ENCODE data around the gene CTNNA3.

CTNNA3 gene

GRCh38 chr10:66680886-66681285, 1015.1 kb downstream of the CTNNA3 start:
- Histone ChIP-seq H3K9me3 (ENCODE audit: control insufficient read depth, low read length) (no peaks in the 10 kb centered on the region), H3K9ac (ENCODE audit: low read length) (no peak overlapping the region), H3K4me3 (ENCODE audit: low read length) (no peak overlapping the region), H3K4me1 (ENCODE audit: control insufficient read depth, insufficient read depth, low read length) (peaks cover 11% of the 10 kb centered on the region), H3K36me3 (ENCODE audit: control insufficient read depth, insufficient read depth, low read length, severe bottlenecking) (no peaks in the 10 kb centered on the region), H3K27me3 (replicated peaks; ENCODE audit: control insufficient read depth, insufficient read depth, low read length) (no peaks in the 10 kb centered on the region)
- DNase-seq (ENCODE audit: low read depth) = peak; percentile 55

- DNase-seq (ENCODE audit: low read depth) = peak; percentile 62
- Histone ChIP-seq H3K36me3 (ENCODE audit: control insufficient read depth, insufficient read depth, low read length, severe bottlenecking) (no peaks in the 10 kb centered on the region), H3K4me3 (ENCODE audit: low read length) (no peak overlapping the region), H3K27me3 (replicated peaks; ENCODE audit: control insufficient read depth, insufficient read depth, low read length) (no peaks in the 10 kb centered on the region), H3K4me1 (ENCODE audit: control insufficient read depth, insufficient read depth, low read length) (peaks cover 11% of the 10 kb centered on the region), H3K9me3 (ENCODE audit: control insufficient read depth, low read length) (no peaks in the 10 kb centered on the region), H3K9ac (ENCODE audit: low read length) (no peak overlapping the region)
Measured at GRCh38 chr10:66678521-66678920, 1017.5 kb downstream of the CTNNA3 start.

GRCh38 chr10:66673071-66673470, 1022.9 kb downstream of the CTNNA3 start:
- DNase-seq (ENCODE audit: low read depth) = no peak
- Histone ChIP-seq H3K27me3 (replicated peaks; ENCODE audit: control insufficient read depth, insufficient read depth, low read length) (no peaks in the 10 kb centered on the region), H3K4me1 (ENCODE audit: control insufficient read depth, insufficient read depth, low read length) (peaks cover 4% of the 10 kb centered on the region), H3K36me3 (ENCODE audit: control insufficient read depth, insufficient read depth, low read length, severe bottlenecking) (no peaks in the 10 kb centered on the region), H3K9me3 (ENCODE audit: control insufficient read depth, low read length) (no peaks in the 10 kb centered on the region), H3K9ac (ENCODE audit: low read length) (no peak overlapping the region), H3K4me3 (ENCODE audit: low read length) (no peak overlapping the region)

GRCh38 chr10:66671562-66671961, 1024.4 kb downstream of the CTNNA3 start:
- Histone ChIP-seq H3K9me3 (ENCODE audit: control insufficient read depth, low read length) (no peaks in the 10 kb centered on the region), H3K9ac (ENCODE audit: low read length) (no peak overlapping the region), H3K27me3 (replicated peaks; ENCODE audit: control insufficient read depth, insufficient read depth, low read length) (no peaks in the 10 kb centered on the region), H3K4me3 (ENCODE audit: low read length) (no peak overlapping the region), H3K4me1 (ENCODE audit: control insufficient read depth, insufficient read depth, low read length) (no peaks in the 10 kb centered on the region), H3K36me3 (ENCODE audit: control insufficient read depth, insufficient read depth, low read length, severe bottlenecking) (no peaks in the 10 kb centered on the region)
- no peak for DNase-seq (ENCODE audit: low read depth)

- DNase-seq (ENCODE audit: low read depth) = no peak
- Histone ChIP-seq H3K36me3 (ENCODE audit: control insufficient read depth, insufficient read depth, low read length, severe bottlenecking) (no peaks in the 10 kb centered on the region), H3K9ac (ENCODE audit: low read length) (no peak overlapping the region), H3K4me1 (ENCODE audit: control insufficient read depth, insufficient read depth, low read length) (no peaks in the 10 kb centered on the region), H3K27me3 (replicated peaks; ENCODE audit: control insufficient read depth, insufficient read depth, low read length) (no peaks in the 10 kb centered on the region), H3K9me3 (ENCODE audit: control insufficient read depth, low read length) (no peaks in the 10 kb centered on the region), H3K4me3 (ENCODE audit: low read length) (no peak overlapping the region)
Measured at GRCh38 chr10:66671064-66671463, 1024.9 kb downstream of the CTNNA3 start.

GRCh38 chr10:66656499-66656898, 1039.5 kb downstream of the CTNNA3 start:
- H3K4me3 ChIP-seq (ENCODE audit: low read length) = no peak overlapping the region
- H3K36me3 ChIP-seq (ENCODE audit: control insufficient read depth, insufficient read depth, low read length, severe bottlenecking) = no peaks in the 10 kb centered on the region
- peaks cover 12% of the 10 kb centered on the region for H3K9me3 ChIP-seq (ENCODE audit: control insufficient read depth, low read length)
- H3K4me1 ChIP-seq (ENCODE audit: control insufficient read depth, insufficient read depth, low read length) = no peaks in the 10 kb centered on the region
- no peak for DNase-seq (ENCODE audit: low read depth)
- H3K9ac ChIP-seq (ENCODE audit: low read length) = no peak overlapping the region
- H3K27me3 ChIP-seq (replicated peaks; ENCODE audit: control insufficient read depth, insufficient read depth, low read length) = no peaks in the 10 kb centered on the region

GRCh38 chr10:66654861-66655260, 1041.1 kb downstream of the CTNNA3 start:
- H3K9ac ChIP-seq (ENCODE audit: low read length) = no peak overlapping the region
- no peak overlapping the region for H3K4me3 ChIP-seq (ENCODE audit: low read length)
- peak; percentile 69 for DNase-seq (ENCODE audit: low read depth)
- H3K36me3 ChIP-seq (ENCODE audit: control insufficient read depth, insufficient read depth, low read length, severe bottlenecking) = no peaks in the 10 kb centered on the region
- H3K27me3 ChIP-seq (replicated peaks; ENCODE audit: control insufficient read depth, insufficient read depth, low read length) = no peaks in the 10 kb centered on the region
- no peaks in the 10 kb centered on the region for H3K4me1 ChIP-seq (ENCODE audit: control insufficient read depth, insufficient read depth, low read length)
- peaks cover 12% of the 10 kb centered on the region for H3K9me3 ChIP-seq (ENCODE audit: control insufficient read depth, low read length)

- H3K27me3 ChIP-seq (replicated peaks; ENCODE audit: control insufficient read depth, insufficient read depth, low read length) = no peaks in the 10 kb centered on the region
- H3K4me3 ChIP-seq (ENCODE audit: low read length) = no peak overlapping the region
- no peak overlapping the region for H3K9ac ChIP-seq (ENCODE audit: low read length)
- no peaks in the 10 kb centered on the region for H3K36me3 ChIP-seq (ENCODE audit: control insufficient read depth, insufficient read depth, low read length, severe bottlenecking)
- peaks cover 12% of the 10 kb centered on the region for H3K9me3 ChIP-seq (ENCODE audit: control insufficient read depth, low read length)
- no peaks in the 10 kb centered on the region for H3K4me1 ChIP-seq (ENCODE audit: control insufficient read depth, insufficient read depth, low read length)
- DNase-seq (ENCODE audit: low read depth) = no peak
Measured at GRCh38 chr10:66651308-66652082, 1044.5 kb downstream of the CTNNA3 start.

- Histone ChIP-seq H3K4me3 (ENCODE audit: low read length) (no peak overlapping the region), H3K9ac (ENCODE audit: low read length) (no peak overlapping the region), H3K27me3 (replicated peaks; ENCODE audit: control insufficient read depth, insufficient read depth, low read length) (no peaks in the 10 kb centered on the region), H3K9me3 (ENCODE audit: control insufficient read depth, low read length) (peaks cover 12% of the 10 kb centered on the region), H3K4me1 (ENCODE audit: control insufficient read depth, insufficient read depth, low read length) (no peaks in the 10 kb centered on the region), H3K36me3 (ENCODE audit: control insufficient read depth, insufficient read depth, low read length, severe bottlenecking) (no peaks in the 10 kb centered on the region)
- no peak for DNase-seq (ENCODE audit: low read depth)
Measured at GRCh38 chr10:66649626-66650025, 1046.4 kb downstream of the CTNNA3 start.

GRCh38 chr10:66642217-66642616, 1053.8 kb downstream of the CTNNA3 start:
- DNase-seq (ENCODE audit: low read depth) = no peak

GRCh38 chr10:66639371-66639770, 1056.6 kb downstream of the CTNNA3 start:
- peak; percentile 57 for DNase-seq (ENCODE audit: low read depth)
- Histone ChIP-seq H3K9ac (ENCODE audit: low read length) (no peak overlapping the region), H3K36me3 (ENCODE audit: control insufficient read depth, insufficient read depth, low read length, severe bottlenecking) (no peaks in the 10 kb centered on the region), H3K4me3 (ENCODE audit: low read length) (no peak overlapping the region), H3K27me3 (replicated peaks; ENCODE audit: control insufficient read depth, insufficient read depth, low read length) (no peaks in the 10 kb centered on the region), H3K4me1 (ENCODE audit: control insufficient read depth, insufficient read depth, low read length) (no peaks in the 10 kb centered on the region), H3K9me3 (ENCODE audit: control insufficient read depth, low read length) (no peaks in the 10 kb centered on the region)

More at GRCh38 chr10:66642217-66642616, 1053.8 kb downstream of the CTNNA3 start:
- Histone ChIP-seq H3K4me3 (ENCODE audit: low read length) (no peak overlapping the region), H3K9me3 (ENCODE audit: control insufficient read depth, low read length) (no peaks in the 10 kb centered on the region), H3K27me3 (replicated peaks; ENCODE audit: control insufficient read depth, insufficient read depth, low read length) (no peaks in the 10 kb centered on the region), H3K4me1 (ENCODE audit: control insufficient read depth, insufficient read depth, low read length) (no peaks in the 10 kb centered on the region), H3K36me3 (ENCODE audit: control insufficient read depth, insufficient read depth, low read length, severe bottlenecking) (no peaks in the 10 kb centered on the region), H3K9ac (ENCODE audit: low read length) (no peak overlapping the region)
